GM19452 (cell line): ENCODE data around the gene CELA3A.
"Not testable (repeated sequence)": the region's sequence is repeated elsewhere in the genome, so short reads cannot be mapped to it uniquely, and the experiment has no call there.

Experiments
- ATAC-seq: cut with Tn5 transposase; IDR thresholded peaks from one replicate; pipeline ENCODE4 v1.9.1; 2021; ENCODE audit not compliant: unreplicated experiment

The CELA3A gene

GRCh38 chr1:21980515-21981220, 20.8 kb upstream of the CELA3A start:
- ATAC-seq: not testable (repeated sequence)

DNA sequence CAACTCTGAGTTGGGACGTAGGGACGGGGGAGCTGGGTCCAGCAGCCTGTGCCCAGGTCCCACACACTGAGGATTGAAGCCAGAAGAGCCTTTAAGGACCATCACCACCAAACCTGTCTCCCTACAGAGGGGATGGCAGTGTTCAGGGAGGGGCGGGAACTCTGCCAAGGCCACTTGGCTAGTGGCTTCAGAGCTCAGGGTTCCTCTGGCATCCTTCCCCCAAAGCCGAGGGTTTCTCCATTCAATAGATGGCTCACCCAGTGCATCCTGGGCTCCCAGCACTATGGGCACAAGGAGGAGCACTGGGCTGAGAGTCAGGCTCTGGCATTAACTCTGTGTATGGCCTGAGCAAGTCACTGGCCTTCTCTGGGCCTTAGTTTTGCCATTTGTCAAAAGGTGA, 20.2 kb upstream of the CELA3A start:
- not testable (repeated sequence) for ATAC-seq

- not testable (repeated sequence) for ATAC-seq
Observed at GRCh38 chr1:21982122-21982521, 19.3 kb upstream of the CELA3A start.

- ATAC-seq: not testable (repeated sequence)
Observed at GRCh38 chr1:21983539-21983938, 17.9 kb upstream of the CELA3A start.

- not testable (repeated sequence) for ATAC-seq
Observed at GRCh38 chr1:21985893-21986292, 15.6 kb upstream of the CELA3A start.

DNA sequence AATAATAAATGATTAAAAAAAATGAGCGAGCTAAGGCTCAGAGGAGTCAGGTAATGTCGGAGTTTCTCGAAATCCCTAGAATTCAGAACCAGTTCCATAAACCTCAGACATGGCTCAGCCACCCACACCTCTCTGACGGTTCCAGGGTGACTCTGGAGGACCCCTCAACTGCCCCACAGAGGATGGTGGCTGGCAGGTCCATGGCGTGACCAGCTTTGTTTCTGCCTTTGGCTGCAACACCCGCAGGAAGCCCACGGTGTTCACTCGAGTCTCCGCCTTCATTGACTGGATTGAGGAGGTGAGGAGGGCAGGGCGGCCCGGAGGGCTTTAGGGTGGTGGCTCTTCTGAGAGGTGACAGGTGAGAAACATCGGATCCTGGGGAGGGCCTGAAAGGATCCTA, 15.1 kb upstream of the CELA3A start:
- not testable (repeated sequence) for ATAC-seq

DNA sequence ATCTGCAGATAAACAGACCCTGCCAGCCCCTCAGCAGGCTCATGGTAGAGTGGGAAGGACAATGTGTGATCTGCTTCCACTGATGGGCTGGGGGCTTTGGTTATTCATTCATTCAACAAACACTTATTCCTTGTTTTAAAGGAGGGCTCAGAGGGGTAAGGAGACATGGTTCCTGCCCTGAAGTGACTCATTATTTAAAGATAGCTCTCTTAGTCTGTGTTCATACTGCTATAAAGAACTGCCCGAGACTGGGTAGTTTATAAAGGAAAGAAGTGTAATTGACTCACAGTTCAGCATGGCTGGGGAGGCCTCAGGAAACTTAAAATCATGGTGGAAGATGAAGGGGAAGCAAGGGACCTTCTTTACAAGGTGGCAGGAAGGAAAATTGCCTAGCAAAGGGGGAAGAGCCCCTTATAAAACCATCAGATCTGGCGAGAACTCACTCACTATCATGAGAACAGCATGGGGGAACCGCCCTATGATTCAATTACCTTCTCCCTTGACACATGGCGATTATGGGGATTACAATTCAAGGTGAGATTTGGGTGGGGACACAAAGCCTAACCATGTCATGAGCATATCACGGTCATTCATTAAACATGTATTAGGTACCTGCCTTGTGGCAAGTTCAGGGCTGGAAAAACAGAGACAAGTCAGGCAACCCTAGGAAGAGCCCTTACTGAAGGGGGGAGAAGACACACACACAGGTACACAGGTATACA, 11.6 kb upstream of the CELA3A start:
- ATAC-seq: not testable (repeated sequence)

GRCh38 chr1:21992186-21992585, 9.3 kb upstream of the CELA3A start:
- not testable (repeated sequence) for ATAC-seq

DNA sequence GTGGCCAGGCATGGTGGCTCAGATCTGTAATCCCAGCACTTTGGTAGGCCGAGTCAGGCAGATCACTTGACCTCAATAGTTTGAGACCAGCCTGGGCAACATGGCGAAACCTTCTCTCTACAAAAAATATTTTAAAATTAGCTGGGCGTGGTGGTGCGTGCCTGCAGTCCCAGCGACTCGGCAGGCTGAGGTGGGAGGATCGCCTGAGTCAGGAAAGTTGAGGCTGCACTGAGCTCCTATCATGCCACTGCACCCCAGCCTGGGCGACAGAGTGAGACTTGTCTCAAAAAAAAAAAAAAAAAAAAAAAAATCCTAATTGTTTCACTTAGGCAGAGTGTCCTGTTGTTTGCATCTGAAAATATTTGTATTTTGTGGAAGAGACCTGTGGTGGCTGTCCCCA, 6.7 kb upstream of the CELA3A start:
- not testable (repeated sequence) for ATAC-seq

DNA sequence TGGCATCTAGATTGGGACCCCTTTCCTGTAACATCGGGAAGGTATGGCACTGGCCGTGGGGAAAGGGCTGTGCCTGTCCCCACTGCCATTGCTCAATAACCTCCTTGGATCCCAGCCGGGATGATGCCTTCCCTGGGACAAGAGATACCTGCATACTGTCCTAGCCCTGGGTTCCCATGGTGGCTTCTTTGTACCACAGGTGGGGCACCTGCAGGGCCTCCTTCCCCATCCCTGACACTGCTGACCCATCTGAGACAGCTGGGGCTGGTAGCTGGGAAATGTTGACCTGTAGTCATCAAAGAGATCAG, 4.8 kb upstream of the CELA3A start:
- not testable (repeated sequence) for ATAC-seq

DNA sequence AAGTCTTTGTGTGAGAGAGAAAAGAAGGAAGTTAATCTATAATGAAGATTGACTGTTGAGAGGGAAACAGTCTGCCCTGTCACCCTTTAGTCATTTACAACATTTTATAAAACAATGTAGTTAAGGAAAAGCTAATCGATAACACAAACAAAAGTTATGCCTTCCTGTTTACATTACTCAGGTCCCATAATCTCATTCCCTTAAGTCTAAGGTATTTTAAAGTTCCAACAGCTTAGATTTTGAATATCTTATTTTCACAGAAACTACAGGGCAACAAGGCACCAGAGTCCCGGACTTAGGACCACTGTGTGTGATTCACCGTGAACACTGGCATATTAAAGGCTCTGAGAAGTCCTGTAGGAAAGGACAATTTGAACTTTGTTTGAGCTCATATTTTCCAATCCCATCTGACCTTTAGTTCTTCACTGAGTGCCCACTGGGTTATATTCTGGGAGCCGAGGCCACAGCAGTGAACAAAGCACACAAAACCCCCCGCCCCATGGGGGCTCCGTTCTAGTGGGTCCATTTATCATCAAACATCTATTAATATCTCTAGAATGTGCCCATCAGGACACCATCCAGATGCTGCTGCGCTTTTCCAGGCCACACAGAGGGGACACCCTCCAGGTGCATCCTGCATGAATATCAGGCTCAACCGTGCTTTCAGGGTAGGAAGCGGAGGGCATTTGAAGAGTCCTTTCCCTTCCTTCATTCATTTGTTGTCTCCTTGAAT, 3.4 kb upstream of the CELA3A start:
- ATAC-seq: not testable (repeated sequence)

DNA sequence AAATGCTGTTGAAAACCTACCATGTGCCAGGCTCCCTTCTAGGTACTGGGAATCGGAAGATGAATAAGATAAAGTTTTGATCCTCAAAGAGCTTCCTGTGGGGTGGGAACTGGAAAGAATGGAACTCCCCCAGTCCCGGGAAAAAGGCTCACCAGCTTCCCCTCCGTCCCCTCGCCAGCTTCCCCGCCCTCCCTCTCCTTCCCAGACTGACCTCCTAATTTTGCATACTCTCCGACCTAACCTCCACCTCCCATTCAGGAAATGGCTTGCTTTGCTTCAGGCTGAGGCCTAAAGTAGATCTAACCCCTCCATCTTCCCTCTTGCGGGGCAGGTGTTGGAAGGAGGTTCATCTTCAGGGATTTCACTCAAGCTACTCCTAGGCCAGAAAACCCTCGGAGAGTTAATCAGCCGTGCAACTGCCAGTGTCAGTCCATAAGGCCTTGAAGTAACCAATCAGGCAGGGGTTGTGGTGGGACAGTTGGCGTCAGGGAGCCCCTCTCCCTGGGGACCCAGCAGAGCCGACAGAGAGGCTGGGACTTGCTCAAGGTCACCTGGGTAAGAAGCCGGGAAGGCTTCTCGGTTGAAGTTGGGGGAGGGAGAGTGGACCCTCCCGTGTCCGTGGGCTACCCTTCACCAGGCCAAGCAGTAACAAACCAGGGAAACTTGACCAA, 2.7 kb upstream of the CELA3A start:
- not testable (repeated sequence) for ATAC-seq

DNA sequence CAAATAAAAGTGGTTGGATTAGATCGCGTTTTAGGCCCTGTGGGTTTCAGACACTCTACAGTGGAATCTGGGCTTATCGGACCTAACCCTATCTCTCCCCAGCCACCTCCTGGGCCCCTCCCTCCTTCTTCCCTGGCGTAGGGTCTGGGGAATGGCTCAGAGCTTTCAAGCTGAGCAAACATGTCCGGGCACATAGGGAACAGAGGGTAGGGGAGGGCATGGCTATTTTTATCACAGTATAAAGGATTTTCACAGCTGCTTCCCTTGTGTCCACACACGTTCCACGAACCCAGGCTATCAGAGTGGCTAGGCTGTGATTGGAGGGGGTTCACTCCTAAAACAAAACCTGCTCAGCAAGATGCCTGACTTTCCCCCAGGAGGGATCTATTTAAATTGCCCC, 1.8 kb upstream of the CELA3A start:
- not testable (repeated sequence) for ATAC-seq

- ATAC-seq: not testable (repeated sequence)
Observed at GRCh38 chr1:22002461-22002860, 1.0 kb downstream of the CELA3A start.

DNA sequence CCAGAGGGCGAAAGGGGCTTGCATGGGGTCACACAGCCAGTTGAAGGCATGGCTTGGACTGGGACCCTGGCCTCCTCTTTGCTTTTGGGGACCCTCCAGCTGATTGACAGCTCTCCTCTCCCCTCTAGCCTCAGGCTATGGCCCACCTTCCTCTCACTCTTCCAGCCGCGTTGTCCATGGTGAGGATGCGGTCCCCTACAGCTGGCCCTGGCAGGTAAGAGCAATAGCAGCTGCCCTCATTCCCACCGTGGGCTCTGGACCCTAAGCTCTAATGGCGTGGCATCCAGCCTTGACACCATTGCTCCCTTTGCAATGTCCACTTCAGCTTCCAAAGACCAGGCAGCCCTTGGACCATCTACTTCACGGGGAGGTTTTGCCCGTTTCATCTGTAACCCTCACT, 1.4 kb downstream of the CELA3A start:
- not testable (repeated sequence) for ATAC-seq

DNA sequence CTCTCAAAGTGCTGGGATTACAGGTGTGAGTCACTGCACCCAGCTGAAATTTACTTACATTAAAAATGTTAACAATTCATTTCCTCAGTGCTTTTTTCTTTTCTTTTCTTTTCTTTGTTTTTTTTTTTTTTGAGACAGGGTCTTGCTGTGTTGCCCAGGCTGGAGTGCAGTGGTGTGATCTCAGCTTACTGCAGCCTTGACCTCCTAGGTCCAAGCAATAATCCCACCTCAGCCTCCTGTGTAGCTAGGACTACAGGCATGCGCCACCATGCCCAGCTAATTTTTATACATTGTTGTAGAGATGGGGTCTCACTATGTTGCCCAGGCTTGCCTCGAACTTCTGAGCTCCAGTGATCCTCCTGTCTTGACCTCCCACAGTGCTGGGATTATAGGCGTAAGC, 2.5 kb downstream of the CELA3A start:
- ATAC-seq: not testable (repeated sequence)

DNA sequence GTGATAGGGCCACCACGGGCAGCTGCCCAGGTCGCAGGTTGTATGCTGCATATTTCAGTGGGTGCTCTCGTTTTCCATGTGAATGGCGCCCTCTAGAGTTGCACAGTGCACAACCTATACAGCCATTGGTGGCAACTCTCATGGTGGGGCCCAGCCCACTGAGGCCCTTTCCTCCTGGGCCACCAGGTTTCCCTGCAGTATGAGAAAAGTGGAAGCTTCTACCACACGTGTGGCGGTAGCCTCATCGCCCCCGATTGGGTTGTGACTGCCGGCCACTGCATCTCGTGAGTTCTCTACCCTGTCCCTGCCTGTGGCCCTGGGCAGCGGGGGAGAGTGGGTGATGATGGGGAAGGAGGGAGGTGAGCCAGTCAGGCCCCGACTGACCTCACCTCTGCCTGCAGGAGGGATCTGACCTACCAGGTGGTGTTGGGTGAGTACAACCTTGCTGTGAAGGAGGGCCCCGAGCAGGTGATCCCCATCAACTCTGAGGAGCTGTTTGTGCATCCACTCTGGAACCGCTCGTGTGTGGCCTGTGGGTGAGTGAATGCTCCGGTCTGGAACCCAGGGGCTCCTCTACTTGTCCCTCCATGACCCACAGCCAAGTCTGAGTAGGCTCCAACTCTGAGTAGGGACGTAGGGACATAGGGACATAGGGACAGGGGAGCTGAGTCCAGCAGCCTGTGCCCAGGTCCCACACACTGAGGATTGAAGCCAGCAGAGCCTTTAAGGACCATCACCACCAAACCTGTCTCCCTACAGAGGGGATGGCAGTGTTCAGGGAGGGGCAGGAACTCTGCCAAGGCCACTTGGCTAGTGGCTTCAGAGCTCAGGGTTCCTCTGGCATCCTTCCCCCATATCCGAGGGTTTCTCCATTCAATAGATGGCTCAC, 4.0 kb downstream of the CELA3A start:
- ATAC-seq: not testable (repeated sequence)

DNA sequence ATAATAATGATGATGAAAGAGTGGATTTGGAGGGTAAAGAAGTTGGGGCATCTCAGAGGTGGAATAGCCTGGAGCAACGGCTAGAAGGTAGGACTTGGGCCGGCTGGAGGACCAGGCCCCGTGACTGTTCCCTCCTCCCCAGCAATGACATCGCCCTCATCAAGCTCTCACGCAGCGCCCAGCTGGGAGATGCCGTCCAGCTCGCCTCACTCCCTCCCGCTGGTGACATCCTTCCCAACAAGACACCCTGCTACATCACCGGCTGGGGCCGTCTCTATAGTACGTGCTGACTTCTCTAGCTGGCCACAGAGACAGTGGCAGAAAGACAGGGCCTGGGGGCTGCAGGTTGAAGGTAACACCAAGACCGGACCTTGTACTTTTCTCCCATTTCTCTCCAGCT, 5.3 kb downstream of the CELA3A start:
- ATAC-seq: not testable (repeated sequence)

DNA sequence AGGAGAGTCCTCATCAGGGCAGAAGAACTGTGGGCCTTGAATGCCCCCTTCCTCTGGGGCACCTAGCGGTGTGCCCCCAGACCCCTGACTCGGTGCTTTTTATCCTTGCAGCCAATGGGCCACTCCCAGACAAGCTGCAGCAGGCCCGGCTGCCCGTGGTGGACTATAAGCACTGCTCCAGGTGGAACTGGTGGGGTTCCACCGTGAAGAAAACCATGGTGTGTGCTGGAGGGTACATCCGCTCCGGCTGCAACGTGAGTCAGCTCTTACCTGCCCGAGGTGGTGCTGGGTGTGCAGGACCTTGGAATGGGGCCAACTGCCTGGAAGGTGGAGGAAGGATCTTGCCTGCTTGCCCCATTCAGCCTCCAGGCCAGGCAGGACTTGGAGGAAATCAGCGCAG, 5.8 kb downstream of the CELA3A start:
- not testable (repeated sequence) for ATAC-seq

DNA sequence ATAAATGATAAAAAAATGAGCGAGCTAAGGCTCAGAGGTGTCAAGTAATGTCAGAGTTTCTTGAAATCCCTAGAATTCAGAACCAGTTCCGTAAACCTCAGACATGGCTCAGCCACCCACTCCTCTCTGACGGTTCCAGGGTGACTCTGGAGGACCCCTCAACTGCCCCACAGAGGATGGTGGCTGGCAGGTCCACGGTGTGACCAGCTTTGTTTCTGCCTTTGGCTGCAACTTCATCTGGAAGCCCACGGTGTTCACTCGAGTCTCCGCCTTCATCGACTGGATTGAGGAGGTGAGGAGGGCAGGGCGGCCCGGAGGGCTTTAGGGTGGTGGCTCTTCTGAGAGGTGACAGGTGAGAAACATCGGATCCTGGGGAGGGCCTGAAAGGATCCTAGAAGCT, 8.1 kb downstream of the CELA3A start:
- ATAC-seq: not testable (repeated sequence)
